HG03378 (cell line): ENCODE results near the gene SEMA6A.

ENCODE experiments used
- ATAC-seq: cut with Tn5 transposase; IDR thresholded peaks from one replicate; pipeline ENCODE4 v1.9.1; 2021; ENCODE audit warnings: mild to moderate bottlenecking, moderate library complexity; ENCODE audit not compliant: unreplicated experiment

The SEMA6A gene

GRCh38 chr5:116415182-116415581, 159.4 kb downstream of the SEMA6A start:
- no peak for ATAC-seq

- ATAC-seq, result no peak
Observed at GRCh38 chr5:116411101-116411571, 163.5 kb downstream of the SEMA6A start.

- ATAC-seq, result no peak
Observed at GRCh38 chr5:116410336-116410890, 164.2 kb downstream of the SEMA6A start.

GRCh38 chr5:116409591-116410296, 164.9 kb downstream of the SEMA6A start:
- ATAC-seq, result no peak

- no peak for ATAC-seq
Observed at GRCh38 chr5:116406306-116407041, 168.1 kb downstream of the SEMA6A start.

- no peak for ATAC-seq
Observed at GRCh38 chr5:116404792-116405191, 169.8 kb downstream of the SEMA6A start.

- ATAC-seq, result no peak
Observed at GRCh38 chr5:116404016-116404415, 170.6 kb downstream of the SEMA6A start.

- ATAC-seq, result no peak
Observed at GRCh38 chr5:116402235-116402634, 172.4 kb downstream of the SEMA6A start.

GRCh38 chr5:116401576-116401975, 173.0 kb downstream of the SEMA6A start:
- ATAC-seq, result no peak

- no peak for ATAC-seq
Observed at GRCh38 chr5:116396476-116397099, 178.0 kb downstream of the SEMA6A start.

GRCh38 chr5:116395631-116396203, 178.9 kb downstream of the SEMA6A start:
- no peak for ATAC-seq

- ATAC-seq, result no peak
Observed at GRCh38 chr5:116395226-116395625, 179.4 kb downstream of the SEMA6A start.

GRCh38 chr5:116394186-116394867, 180.3 kb downstream of the SEMA6A start:
- no peak for ATAC-seq
